ENCODE measurements around the gene MLH3.

- no peak for TF ChIP-seq JUND (CRISPR knock-in tag; IDR thresholded peaks at IDR 0.05)
- TF ChIP-seq KDM1A (CRISPR knock-in tag; IDR thresholded peaks at IDR 0.05) = no peak
- TF ChIP-seq SMC3 (IDR thresholded peaks at IDR 0.05; ENCODE audit: low read length) = no peak
- TF ChIP-seq SMARCC2 (IDR thresholded peaks at IDR 0.05) = no peak
- no peak for TF ChIP-seq SIN3A (IDR thresholded peaks at IDR 0.05; ENCODE audit: borderline replicate concordance, low read depth, low read length)
- no peak for TF ChIP-seq ZBTB1 (CRISPR knock-in tag; IDR thresholded peaks at IDR 0.05; ENCODE audit: borderline replicate concordance)
- TF ChIP-seq RAD21 (CRISPR knock-in tag; IDR thresholded peaks at IDR 0.05) = no peak
These were observed 2.1 kb downstream of the MLH3 start for GRCh38 chr14:75049136-75049535.

All from HepG2 (cell line).